Thoracic aorta (tissue), 2 donors: ENCODE data around the gene UGP2. TPM values are rescaled to one million over a fixed set of nuclear protein-coding genes. Genes with fewer than 3 reads are reported as not detected.

ENCODE experiments used
- ATAC-seq: fragments of 150-250 bp; one replicate; pipeline ENCODE4 v1.8.0; 2017; ENCODE audit warnings: low read depth; ENCODE audit not compliant: insufficient number of reproducible peaks, low FRiP score
- DNase-seq: peaks from one replicate; pipeline ENCODE4 v3.0.0-alpha.2; 2020; ENCODE audit warnings: low spot score
- H3K27ac ChIP-seq, 2 donors: fragments of 200-600 bp; sonication (generic); 1 replicate in 1 of 2; 2 replicates in 1 of 2; pipeline ENCODE4 v1.5.1; 2016; ENCODE audit warnings: mild to moderate bottlenecking in 2 of 2, moderate library complexity in 2 of 2
- H3K27me3 ChIP-seq: fragments of 200-600 bp; sonication (generic); replicated peaks from 2 replicates; pipeline ENCODE4 v1.6.0; 2016; ENCODE audit warnings: mild to moderate bottlenecking; ENCODE audit not compliant: insufficient read depth
- H3K36me3 ChIP-seq: fragments of 200-600 bp; sonication (generic); one replicate; pipeline ENCODE4 v1.5.1; 2016
- H3K4me1 ChIP-seq, 2 donors: fragments of 200-600 bp; sonication (generic); 1 replicate in 1 of 2; 2 replicates in 1 of 2; pipeline versions ENCODE4 v1.5.1 to v1.6.0; 2016; ENCODE audit warnings: low read depth in 2 of 2, mild to moderate bottlenecking in 1 of 2; ENCODE audit not compliant: control insufficient read depth in 1 of 2
- H3K4me3 ChIP-seq: fragments of 200-600 bp; sonication (generic); 2 replicates; pipeline ENCODE4 v1.5.1; 2016; ENCODE audit warnings: mild to moderate bottlenecking
- H3K9me3 ChIP-seq: fragments of 200-600 bp; sonication (generic); 2 replicates; pipeline ENCODE4 v1.5.1; 2016
- CTCF ChIP-seq: fragments of 200-600 bp; sonication (generic); IDR thresholded peaks from one replicate; pipeline ENCODE4 v1.5.1; 2019; ENCODE audit warnings: antibody characterized with exemption
- total RNA-seq, 2 donors: library from RNA; depleted of rRNA; stranded (reverse); fragments of >200 nt; gene quantifications; one replicate each; pipeline versions ENCODE4 v1.1.0 to v1.2.3, GENCODE V29; 2016

UGP2 gene
- total RNA-seq, 2 donors from 2014 or later: 103 to 176 TPM

GRCh38 chr2:63879876-63880433, 38.3 kb downstream of the UGP2 start:
- Histone ChIP-seq H3K4me1 (peaks cover 7 to 23% of the 10 kb centered on the region in 2 donors), H3K9me3 (no peaks in the 10 kb centered on the region), H3K27me3 (no peaks in the 10 kb centered on the region), H3K36me3 (peaks cover 9% of the 10 kb centered on the region), H3K4me3 (no peak overlapping the region), H3K27ac (no peak overlapping the region)
- DNase-seq (no peak), ATAC-seq (no peak)
- no peak for TF ChIP-seq CTCF

GRCh38 chr2:63880625-63881024, 38.9 kb downstream of the UGP2 start:
- Histone ChIP-seq H3K4me1 (peaks cover 5 to 16% of the 10 kb centered on the region in 2 donors), H3K36me3 (peaks cover 9% of the 10 kb centered on the region), H3K4me3 (no peak overlapping the region), H3K27me3 (no peaks in the 10 kb centered on the region), H3K27ac (no peak overlapping the region), H3K9me3 (no peaks in the 10 kb centered on the region)
- ATAC-seq: no peak
- no peak for TF ChIP-seq CTCF
- DNase-seq: no peak

GRCh38 chr2:63881205-63881604, 39.5 kb downstream of the UGP2 start:
- Histone ChIP-seq H3K27me3 (no peaks in the 10 kb centered on the region), H3K9me3 (no peaks in the 10 kb centered on the region), H3K27ac (no peak overlapping the region), H3K4me1 (peaks cover 0 to 10% of the 10 kb centered on the region in 2 donors), H3K4me3 (no peak overlapping the region), H3K36me3 (peaks cover 10% of the 10 kb centered on the region)
- no peak for TF ChIP-seq CTCF
- DNase-seq (no peak), ATAC-seq (no peak)

GRCh38 chr2:63882395-63883105, 40.9 kb downstream of the UGP2 start:
- DNase-seq: no peak
- Histone ChIP-seq H3K9me3 (no peaks in the 10 kb centered on the region), H3K27me3 (no peaks in the 10 kb centered on the region), H3K27ac (no peak overlapping the region), H3K36me3 (peaks cover 14% of the 10 kb centered on the region), H3K4me3 (no peak overlapping the region), H3K4me1 (no peaks in the 10 kb centered on the region)
- TF ChIP-seq CTCF: no peak
- no peak for ATAC-seq

- no peak overlapping the region for H3K27ac ChIP-seq
- DNase-seq (no peak), ATAC-seq (no peak)
- no peaks in the 10 kb centered on the region for H3K4me1 ChIP-seq
- H3K27me3 ChIP-seq: no peaks in the 10 kb centered on the region
- no peak overlapping the region for H3K4me3 ChIP-seq
- no peaks in the 10 kb centered on the region for H3K9me3 ChIP-seq
- TF ChIP-seq CTCF: no peak
- H3K36me3 ChIP-seq: peaks cover 25% of the 10 kb centered on the region
Observed at GRCh38 chr2:63886445-63886844, 44.7 kb downstream of the UGP2 start.
